Panc1 (cell line): ENCODE data around the gene CTRB1. TPM values are rescaled to one million over a fixed set of nuclear protein-coding genes. Genes with fewer than 3 reads are reported as not detected.

Experiments used
- ATAC-seq: fragments of 200-7000 bp; cut with Tn5 transposase; 2 replicates; pipeline ENCODE4 v1.9.1; 2020; ENCODE audit warnings: mild to moderate bottlenecking, moderate library complexity
- BruUV-seq: library from RNA; stranded (reverse); fragments of 400-500 nt; replicated peaks from 2 replicates; lab custom pipeline; 2021; lab: Mats Ljungman, UMichigan
- CTCF ChIA-PET: fragments of 300-600 bp; sonication (Branson Sonifier 250); formaldehyde crosslinking; loops from one replicate; lab custom pipeline; 2022; ENCODE audit warnings: antibody characterized with exemption; lab: Charles Lee
- POLR2A ChIA-PET: fragments of 300-600 bp; sonication (Branson Sonifier 250); formaldehyde crosslinking; loops from one replicate; lab custom pipeline; 2022; ENCODE audit warnings: antibody characterized with exemption; lab: Charles Lee
- DNase-seq: peaks from one replicate; pipeline ENCODE4 v3.0.0-alpha.2; 2010; ENCODE audit warnings: low read depth, low spot score
- H3K27ac ChIP-seq: 2 replicates; pipeline ENCODE4 v1.5.1; 2011; ENCODE audit warnings: mild to moderate bottlenecking, low read length, inconsistent platforms
- H3K27me3 ChIP-seq: fragments of 200-500 bp; sonication (Bioruptor generic); 2 replicates; pipeline ENCODE4 v1.6.0; 2014; ENCODE audit warnings: low read length, inconsistent platforms; ENCODE audit not compliant: control insufficient read depth, insufficient read depth
- H3K36me3 ChIP-seq: fragments of 200-500 bp; sonication (Bioruptor generic); 2 replicates; pipeline ENCODE4 v1.5.1; 2014; ENCODE audit warnings: inconsistent platforms, mild to moderate bottlenecking, low read length, moderate library complexity; ENCODE audit not compliant: control insufficient read depth, insufficient read depth
- H3K4me1 ChIP-seq: 2 replicates; pipeline ENCODE4 v1.5.1; 2011; ENCODE audit warnings: inconsistent platforms, mild to moderate bottlenecking, low read length, moderate library complexity; ENCODE audit not compliant: control insufficient read depth, insufficient read depth
- H3K4me3 ChIP-seq, 2 experiments: 2 replicates each; pipeline ENCODE4 v1.5.1; 2011 to 2012; ENCODE audit warnings: low read depth in 2 of 2, low read length in 2 of 2, mild to moderate bottlenecking in 2 of 2, inconsistent platforms in 1 of 2, moderate library complexity in 1 of 2
- H3K9me3 ChIP-seq: fragments of 200-500 bp; sonication (Bioruptor generic); 2 replicates; pipeline ENCODE4 v1.5.1; 2014; ENCODE audit warnings: low read depth, mild to moderate bottlenecking, inconsistent platforms, low read length, moderate library complexity; ENCODE audit not compliant: control insufficient read depth, insufficient read depth
- POLR2AphosphoS5 ChIP-seq: IDR thresholded peaks from 2 replicates; pipeline ENCODE4 v1.6.1; 2012; ENCODE audit warnings: mild to moderate bottlenecking, low read depth, low read length, moderate library complexity
- SIN3A ChIP-seq: IDR thresholded peaks from 2 replicates; pipeline ENCODE4 v1.6.1; 2012; ENCODE audit warnings: low read depth, mild to moderate bottlenecking, low read length, moderate library complexity, borderline replicate concordance; ENCODE audit not compliant: insufficient read depth
- TCF7L2 ChIP-seq: IDR thresholded peaks from 2 replicates; pipeline ENCODE4 v1.6.1; 2011; ENCODE audit warnings: mild to moderate bottlenecking, low read depth, low read length, inconsistent platforms
- in situ Hi-C: cut with HindIII; loops from 2 replicates; pipeline ENCODE4 v1.10.0; 2016; ENCODE audit warnings: low sequenced_read_pairs, low pct_unique_long_range_greater_than_20kb
- intact Hi-C: fragments of 100-400 bp; cut with micrococcal nuclease; formaldehyde crosslinking; loops from one replicate; pipeline ENCODE4 v1.10.0; 2022; ENCODE audit not compliant: unreplicated experiment
- total RNA-seq: library from RNA; stranded (reverse); gene quantifications from one replicate; pipeline ENCODE4 v1.2.1, GENCODE V29; 2021; ENCODE audit not compliant: unreplicated experiment
- TF ChIP-seq, protein P1 (sequence below): fragments of 450-650 bp; IDR thresholded peaks from 2 replicates; pipeline ENCODE4 v1.5.1; 2017; ENCODE audit warnings: mild to moderate bottlenecking
- TF ChIP-seq, protein P2 (sequence below), 2 experiments: IDR thresholded peaks; 2 replicates each; pipeline ENCODE4 v1.6.1; 2011 to 2012; ENCODE audit warnings: low read depth in 2 of 2, control low read depth in 1 of 2, low read length in 1 of 2, mild to moderate bottlenecking in 1 of 2, moderate library complexity in 1 of 2; ENCODE audit not compliant: insufficient read depth in 1 of 2

Gene CTRB1
- total RNA-seq, 1 experiment from 2014 or later: 2.7 TPM

DNA sequence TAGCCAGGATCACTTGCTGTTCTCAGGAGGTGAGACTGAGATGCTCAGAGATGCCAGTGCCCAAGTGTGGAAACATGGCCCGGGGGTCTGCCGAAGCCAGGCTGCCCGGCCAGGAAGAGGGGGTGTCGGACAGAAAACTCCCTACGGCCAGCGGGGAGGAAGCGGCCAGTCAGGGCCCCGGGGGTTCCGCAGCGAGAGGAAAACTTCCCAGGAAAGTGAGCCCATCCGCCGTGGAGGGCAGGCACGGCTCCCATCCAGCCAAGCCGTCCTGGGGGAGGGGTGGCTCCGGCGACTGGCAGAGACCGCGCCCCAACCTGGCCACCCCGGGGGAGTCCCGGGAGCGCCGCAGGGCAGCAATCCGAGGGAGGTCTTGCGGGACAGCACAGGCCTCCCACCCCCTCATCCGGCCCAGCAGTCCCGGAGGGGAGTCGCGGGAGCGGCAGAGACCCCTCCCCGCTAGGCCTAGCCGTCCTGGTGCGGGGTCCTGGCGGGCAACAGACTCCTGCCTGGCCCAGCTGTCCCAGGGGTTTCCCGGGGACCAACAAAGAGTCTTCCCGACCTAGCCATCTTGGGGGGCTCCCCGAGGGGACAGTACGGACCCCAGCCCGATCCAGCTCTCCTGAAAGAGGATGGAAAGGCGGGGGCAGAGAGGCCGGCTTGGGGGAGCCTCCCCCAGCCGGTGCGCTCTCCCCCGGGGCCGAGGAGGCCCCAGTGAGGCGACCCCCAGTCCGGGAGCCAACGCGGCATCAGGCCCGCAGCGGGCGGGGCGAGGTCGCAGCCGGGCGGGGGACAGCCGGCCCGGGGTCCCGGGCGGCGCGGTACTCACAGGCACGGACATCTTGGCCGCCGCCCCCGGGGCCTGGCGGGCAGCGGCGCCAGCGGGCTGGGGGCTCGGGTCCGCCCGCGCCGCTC, 46.5 kb downstream of the CTRB1 start:
- peak overlapping the region; percentile 82 for H3K27ac ChIP-seq
- peak overlapping the region; percentile 60 to 67 for H3K4me3 ChIP-seq
- peaks cover 46% of the 10 kb centered on the region for H3K4me1 ChIP-seq
- DNase-seq (no peak), ATAC-seq (peak; percentile 11)
- POLR2A ChIA-PET: no interaction called here
- H3K9me3 ChIP-seq: no peaks in the 10 kb centered on the region
- in situ Hi-C loops (no loop called here), intact Hi-C loops (no loop called here)
- CTCF ChIA-PET: interaction anchor here (0.6 kb wide), 1 partner anchor 207 kb away, joined by 3 read pairs; no protein-coding TSS in a partner anchor
- BruUV-seq: no TSS peak
- H3K27me3 ChIP-seq: no peaks in the 10 kb centered on the region
- no peaks in the 10 kb centered on the region; the same call in 1 of the 2 replicates for H3K36me3 ChIP-seq
- no peak for TF ChIP-seq POLR2AphosphoS5
- TF ChIP-seq, protein P1, sequence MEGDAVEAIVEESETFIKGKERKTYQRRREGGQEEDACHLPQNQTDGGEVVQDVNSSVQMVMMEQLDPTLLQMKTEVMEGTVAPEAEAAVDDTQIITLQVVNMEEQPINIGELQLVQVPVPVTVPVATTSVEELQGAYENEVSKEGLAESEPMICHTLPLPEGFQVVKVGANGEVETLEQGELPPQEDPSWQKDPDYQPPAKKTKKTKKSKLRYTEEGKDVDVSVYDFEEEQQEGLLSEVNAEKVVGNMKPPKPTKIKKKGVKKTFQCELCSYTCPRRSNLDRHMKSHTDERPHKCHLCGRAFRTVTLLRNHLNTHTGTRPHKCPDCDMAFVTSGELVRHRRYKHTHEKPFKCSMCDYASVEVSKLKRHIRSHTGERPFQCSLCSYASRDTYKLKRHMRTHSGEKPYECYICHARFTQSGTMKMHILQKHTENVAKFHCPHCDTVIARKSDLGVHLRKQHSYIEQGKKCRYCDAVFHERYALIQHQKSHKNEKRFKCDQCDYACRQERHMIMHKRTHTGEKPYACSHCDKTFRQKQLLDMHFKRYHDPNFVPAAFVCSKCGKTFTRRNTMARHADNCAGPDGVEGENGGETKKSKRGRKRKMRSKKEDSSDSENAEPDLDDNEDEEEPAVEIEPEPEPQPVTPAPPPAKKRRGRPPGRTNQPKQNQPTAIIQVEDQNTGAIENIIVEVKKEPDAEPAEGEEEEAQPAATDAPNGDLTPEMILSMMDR: no peak
- TF ChIP-seq SIN3A: no peak
- TF ChIP-seq, protein P2, sequence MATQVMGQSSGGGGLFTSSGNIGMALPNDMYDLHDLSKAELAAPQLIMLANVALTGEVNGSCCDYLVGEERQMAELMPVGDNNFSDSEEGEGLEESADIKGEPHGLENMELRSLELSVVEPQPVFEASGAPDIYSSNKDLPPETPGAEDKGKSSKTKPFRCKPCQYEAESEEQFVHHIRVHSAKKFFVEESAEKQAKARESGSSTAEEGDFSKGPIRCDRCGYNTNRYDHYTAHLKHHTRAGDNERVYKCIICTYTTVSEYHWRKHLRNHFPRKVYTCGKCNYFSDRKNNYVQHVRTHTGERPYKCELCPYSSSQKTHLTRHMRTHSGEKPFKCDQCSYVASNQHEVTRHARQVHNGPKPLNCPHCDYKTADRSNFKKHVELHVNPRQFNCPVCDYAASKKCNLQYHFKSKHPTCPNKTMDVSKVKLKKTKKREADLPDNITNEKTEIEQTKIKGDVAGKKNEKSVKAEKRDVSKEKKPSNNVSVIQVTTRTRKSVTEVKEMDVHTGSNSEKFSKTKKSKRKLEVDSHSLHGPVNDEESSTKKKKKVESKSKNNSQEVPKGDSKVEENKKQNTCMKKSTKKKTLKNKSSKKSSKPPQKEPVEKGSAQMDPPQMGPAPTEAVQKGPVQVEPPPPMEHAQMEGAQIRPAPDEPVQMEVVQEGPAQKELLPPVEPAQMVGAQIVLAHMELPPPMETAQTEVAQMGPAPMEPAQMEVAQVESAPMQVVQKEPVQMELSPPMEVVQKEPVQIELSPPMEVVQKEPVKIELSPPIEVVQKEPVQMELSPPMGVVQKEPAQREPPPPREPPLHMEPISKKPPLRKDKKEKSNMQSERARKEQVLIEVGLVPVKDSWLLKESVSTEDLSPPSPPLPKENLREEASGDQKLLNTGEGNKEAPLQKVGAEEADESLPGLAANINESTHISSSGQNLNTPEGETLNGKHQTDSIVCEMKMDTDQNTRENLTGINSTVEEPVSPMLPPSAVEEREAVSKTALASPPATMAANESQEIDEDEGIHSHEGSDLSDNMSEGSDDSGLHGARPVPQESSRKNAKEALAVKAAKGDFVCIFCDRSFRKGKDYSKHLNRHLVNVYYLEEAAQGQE (IDR thresholded peaks at IDR 0.05; ENCODE audit: insufficient read depth in 1 of 2, low read depth in 2 of 2, low read length in 1 of 2): no peak
- TF ChIP-seq TCF7L2: no peak

DNA sequence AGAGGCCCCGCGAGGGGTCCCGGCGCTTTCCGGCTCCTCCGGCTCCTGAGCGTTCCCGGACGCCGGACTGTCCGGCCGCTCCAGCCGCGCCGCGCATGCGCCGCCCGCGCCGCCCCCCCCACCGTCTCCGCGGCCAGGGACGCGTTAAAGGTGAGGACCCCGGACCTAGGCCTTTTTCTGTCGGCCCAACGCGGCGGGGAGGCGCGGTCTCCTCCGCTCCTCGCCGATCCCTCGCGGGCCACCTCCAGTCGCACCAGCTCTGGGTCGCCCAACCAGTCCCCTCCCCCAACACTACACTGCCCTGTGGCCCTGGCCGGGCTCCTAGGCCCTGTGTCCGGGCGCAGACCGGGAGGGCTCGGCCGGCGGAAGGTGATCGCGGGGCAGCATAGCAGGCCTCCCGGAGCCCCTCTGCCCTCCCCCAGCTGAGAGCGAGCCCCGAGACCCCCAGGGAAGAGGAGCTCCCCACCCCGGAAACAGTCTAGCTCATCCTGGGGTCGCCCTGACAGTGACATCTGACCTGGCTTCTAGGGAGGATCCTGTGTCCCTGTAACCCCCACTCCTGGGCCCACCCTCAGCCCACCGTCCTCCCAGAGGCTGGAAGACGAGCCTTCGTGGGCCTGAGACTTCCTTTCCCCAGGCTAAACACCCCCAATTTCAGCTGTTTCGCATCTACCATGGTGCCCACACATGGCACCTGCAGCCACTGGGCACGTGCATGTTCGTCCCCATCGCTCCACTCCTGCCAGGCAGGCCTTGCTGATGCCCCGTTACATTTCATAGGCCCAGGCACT, 47.3 kb downstream of the CTRB1 start:
- H3K4me1 ChIP-seq: peaks cover 46% of the 10 kb centered on the region
- POLR2A ChIA-PET: no interaction called here
- BruUV-seq: no TSS peak
- H3K4me3 ChIP-seq: peak overlapping the region; percentile 60 to 67
- TF ChIP-seq SIN3A: 0 out of 2 replicates have a peak, but pooled peaks have one; percentile 32
- TF ChIP-seq, protein P2 (IDR thresholded peaks at IDR 0.05; ENCODE audit: insufficient read depth in 1 of 2, low read depth in 2 of 2, low read length in 1 of 2): no peak
- H3K9me3 ChIP-seq: no peaks in the 10 kb centered on the region
- no peaks in the 10 kb centered on the region; the same call in 1 of the 2 replicates for H3K36me3 ChIP-seq
- no peaks in the 10 kb centered on the region for H3K27me3 ChIP-seq
- CTCF ChIA-PET: interaction anchor here (0.6 kb wide), 1 partner anchor 206 kb away, joined by 3 read pairs; no protein-coding TSS in a partner anchor
- peak overlapping the region; percentile 81 for H3K27ac ChIP-seq
- peak; percentile 78 for ATAC-seq
- in situ Hi-C loops (no loop called here), intact Hi-C loops (no loop called here)
- no peak for DNase-seq
